22Rv1 (cell line): ENCODE data around the gene PTPRM.
"Not testable (repeated sequence)": the region's sequence is repeated elsewhere in the genome, so short reads cannot be mapped to it uniquely, and the experiment has no call there.

Source experiments
- H3K27ac ChIP-seq: fragments of 450-650 bp; 2 replicates; pipeline ENCODE4 v1.5.1; 2017
- CTCF ChIP-seq: fragments of 450-650 bp; IDR thresholded peaks from 2 replicates; pipeline ENCODE4 v1.5.1; 2017; ENCODE audit warnings: mild to moderate bottlenecking
- ZFX ChIP-seq: fragments of 450-650 bp; IDR thresholded peaks from 2 replicates; pipeline ENCODE4 v1.6.1; 2017; ENCODE audit warnings: antibody characterized with exemption, borderline replicate concordance

Gene PTPRM

GRCh38 chr18:7733642-7734041, 166.5 kb downstream of the PTPRM start:
- H3K27ac ChIP-seq: no peak overlapping the region
- no peak for TF ChIP-seq CTCF
- TF ChIP-seq ZFX: no peak

- TF ChIP-seq ZFX (no peak), CTCF (peak; percentile 25; the same call in 1 of the 2 replicates)
- no peak overlapping the region for H3K27ac ChIP-seq
Observed at GRCh38 chr18:7735196-7735595, 168.1 kb downstream of the PTPRM start.

GRCh38 chr18:7735626-7736175, 168.6 kb downstream of the PTPRM start:
- H3K27ac ChIP-seq: no peak overlapping the region
- TF ChIP-seq CTCF: no peak
- no peak for TF ChIP-seq ZFX

- not testable (repeated sequence) for H3K27ac ChIP-seq
Observed at GRCh38 chr18:7736526-7736925, 169.4 kb downstream of the PTPRM start.

- H3K27ac ChIP-seq: no peak overlapping the region
- no peak for TF ChIP-seq CTCF
Observed at GRCh38 chr18:7737550-7737949, 170.4 kb downstream of the PTPRM start.

GRCh38 chr18:7740821-7741220, 173.7 kb downstream of the PTPRM start:
- TF ChIP-seq CTCF: no peak
- TF ChIP-seq ZFX: no peak
- no peak overlapping the region for H3K27ac ChIP-seq

GRCh38 chr18:7741640-7742039, 174.5 kb downstream of the PTPRM start:
- H3K27ac ChIP-seq: no peak overlapping the region
- no peak for TF ChIP-seq CTCF
- TF ChIP-seq ZFX: no peak

GRCh38 chr18:7742224-7742623, 175.1 kb downstream of the PTPRM start:
- H3K27ac ChIP-seq: no peak overlapping the region
- TF ChIP-seq ZFX (no peak), CTCF (no peak)
